ENCODE results near the gene OCIAD2.
A peak's percentile ranks its signal among the peaks of the same experiment; 100 is the strongest.
"Not testable (repeated sequence)": the region's sequence is repeated elsewhere in the genome, so short reads cannot be mapped to it uniquely, and the experiment has no call there.

Gene OCIAD2

GRCh38 chr4:48905363-48906015 lies 1.1 kb downstream of the OCIAD2 start:
- no peak for DNase-seq

- DNase-seq, result no peak
Measured at GRCh38 chr4:48904541-48905142, 1.9 kb downstream of the OCIAD2 start.

GRCh38 chr4:48904101-48904500 lies 2.5 kb downstream of the OCIAD2 start:
- DNase-seq, result no peak

- no peak for DNase-seq
Measured at GRCh38 chr4:48902266-48902665, 4.3 kb downstream of the OCIAD2 start.

- no peak for DNase-seq
Measured at GRCh38 chr4:48901196-48901595, 5.4 kb downstream of the OCIAD2 start.

GRCh38 chr4:48899950-48900349 lies 6.6 kb downstream of the OCIAD2 start:
- no peak for DNase-seq

GRCh38 chr4:48899432-48899749 lies 7.2 kb downstream of the OCIAD2 start:
- DNase-seq, result no peak

GRCh38 chr4:48898733-48899431 lies 7.7 kb downstream of the OCIAD2 start:
- DNase-seq, result peak; percentile 37

- no peak for DNase-seq
Measured at GRCh38 chr4:48896845-48897244, 9.7 kb downstream of the OCIAD2 start.

- DNase-seq, result no peak
Measured at GRCh38 chr4:48891028-48891619, 15.4 kb downstream of the OCIAD2 start.

GRCh38 chr4:48889750-48890149 lies 16.8 kb downstream of the OCIAD2 start:
- DNase-seq, result not testable (repeated sequence)

- not testable (repeated sequence) for DNase-seq
Measured at GRCh38 chr4:48881646-48882045, 24.9 kb downstream of the OCIAD2 start.

- DNase-seq, result no peak
Measured at GRCh38 chr4:48879561-48880442, 26.8 kb downstream of the OCIAD2 start.

GRCh38 chr4:48877827-48878535 lies 28.6 kb downstream of the OCIAD2 start:
- no peak for DNase-seq

- not testable (repeated sequence) for DNase-seq
Measured at GRCh38 chr4:48864696-48865095, 41.9 kb downstream of the OCIAD2 start.

GRCh38 chr4:48863728-48864127 lies 42.8 kb downstream of the OCIAD2 start:
- no peak for DNase-seq

- no peak for DNase-seq
Measured at GRCh38 chr4:48862661-48863060, 43.9 kb downstream of the OCIAD2 start.

- no peak for DNase-seq
Measured at GRCh38 chr4:48862038-48862437, 44.5 kb downstream of the OCIAD2 start.

GRCh38 chr4:48858130-48858529 lies 48.4 kb downstream of the OCIAD2 start:
- DNase-seq, result peak; percentile 12

GRCh38 chr4:48854982-48855381 lies 51.6 kb downstream of the OCIAD2 start:
- no peak for DNase-seq

GRCh38 chr4:48854395-48854683 lies 52.2 kb downstream of the OCIAD2 start:
- no peak for DNase-seq

GRCh38 chr4:48853604-48854394 lies 52.8 kb downstream of the OCIAD2 start:
- no peak for DNase-seq

All from activated CD4-positive, alpha-beta T cell treated with anti-CD3 and anti-CD28 coated beads, Interleukin-10, Interleukin-2, amounts not matched to agents 100 ng/mL and 50 ng/mL, durations not matched to agents 16 hours and 8 hours (primary cell).